ENCODE results near the gene KAZN. TPM values are rescaled to one million over a fixed set of nuclear protein-coding genes. Genes with fewer than 3 reads are reported as not detected.

The KAZN gene
- total and polyA plus RNA-seq, 2 of the 8 experiments (the other 6 are each of a cell fraction or from before 2014, with no cell fraction given), result 3.7 to 11.8 TPM

- POLR2A ChIA-PET (ENCODE audit: partially characterized antibody), result interaction anchor here (0.7 to 1.1 kb wide), 2 partner anchors 10 to 12 kb away, joined by 3 to 4 read pairs; no protein-coding TSS in a partner anchor
- no peak overlapping the region for H3K56ac ChIP-seq (replicated peaks; ENCODE audit: insufficient read length, low read depth, low read length)
- 73% methylated on average over 8 of the region's 8 CpGs; no CpG with 5 or more reads in 1 of the 2 experiments for WGBS, 2 experiments (ENCODE audit: extremely low coverage in 1 of 2, insufficient coverage in 1 of 2, insufficient read length in 1 of 2, insufficient replicate concordance in 2 of 2, low coverage in 1 of 2, low lambda C conversion rate in 2 of 2, missing lambda C conversion rate in 1 of 2)
- H3K36me3 ChIP-seq (ENCODE audit: control insufficient read depth in 2 of 4, insufficient read depth in 4 of 4, low read length in 3 of 4), result no peaks in the 10 kb centered on the region
- no peak overlapping the region for H2BK120ac ChIP-seq (replicated peaks; ENCODE audit: low read depth, low read length)
- no peaks in the 10 kb centered on the region; a peak in 1 of 4 replicates for H3K79me2 ChIP-seq (ENCODE audit: control insufficient read depth in 1 of 2, insufficient read depth in 2 of 2, low read length in 2 of 2)
- no peak overlapping the region for H3K4me3 ChIP-seq (ENCODE audit: extremely low read depth in 1 of 4, insufficient read depth in 2 of 4, low read depth in 3 of 4, low read length in 4 of 4)
- no peaks in the 10 kb centered on the region for H3K9me3 ChIP-seq (ENCODE audit: insufficient read depth in 2 of 2, low read depth in 1 of 2, low read length in 1 of 2)
- H3K4ac ChIP-seq (replicated peaks; ENCODE audit: insufficient read length, low read depth, low read length), result no peak overlapping the region
- no peaks in the 10 kb centered on the region for H4K20me1 ChIP-seq (replicated peaks in 1 of 2; ENCODE audit: control insufficient read depth in 1 of 2, insufficient read depth in 2 of 2, low read length in 2 of 2)
- H3K4me1 ChIP-seq (replicated peaks in 1 of 4; ENCODE audit: control insufficient read depth in 3 of 4, insufficient read depth in 4 of 4, low read length in 3 of 4), result peaks cover 0 to 4% (median 0%) of the 10 kb centered on the region in 4 experiments; a peak in 2 of 7 replicates
- H3K79me1 ChIP-seq (ENCODE audit: low read depth, low read length), result no peaks in the 10 kb centered on the region
- no peak for DNase-seq (ENCODE audit: low read depth in 1 of 2, low spot score in 2 of 2)
- no peak overlapping the region for H2BK15ac ChIP-seq (ENCODE audit: low read length)
- H2BK12ac ChIP-seq (ENCODE audit: low read depth, low read length), result no peak overlapping the region
- no peaks in the 10 kb centered on the region for H3K27me3 ChIP-seq (replicated peaks in 1 of 4; ENCODE audit: control insufficient read depth in 3 of 4, extremely low read depth in 1 of 4, insufficient read depth in 3 of 4, low read length in 3 of 4)
- H3K18ac ChIP-seq (ENCODE audit: extremely low read depth, low read length), result no peak overlapping the region
- H2AK5ac ChIP-seq (ENCODE audit: low read depth, low read length), result peak overlapping the region; percentile 29; the same call in 1 of the 2 replicates
- no peak overlapping the region for H3K4me2 ChIP-seq (ENCODE audit: insufficient read depth in 1 of 2, low read depth in 2 of 2, low read length in 2 of 2)
- CTCF ChIA-PET (ENCODE audit: partially characterized antibody), result interaction anchor here (1.0 to 1.7 kb wide), 2 partner anchors 31 to 378 kb away, joined by 3 read pairs; no protein-coding TSS in a partner anchor
- no peak overlapping the region for H4K91ac ChIP-seq (replicated peaks; ENCODE audit: insufficient read length, low read length)
- no peak overlapping the region for H2BK5ac ChIP-seq (ENCODE audit: low read depth, low read length)
- H3K9ac ChIP-seq (replicated peaks in 1 of 4; ENCODE audit: extremely low read depth in 1 of 4, low read depth in 3 of 4, low read length in 3 of 4), result no peak overlapping the region
- no peak overlapping the region for H2AFZ ChIP-seq (ENCODE audit: low read length)
- H4K5ac ChIP-seq (ENCODE audit: insufficient read length, low read depth, low read length), result no peak overlapping the region
- no peak overlapping the region for H3K27ac ChIP-seq (ENCODE audit: low read depth, low read length)
- H3K14ac ChIP-seq (ENCODE audit: insufficient read length), result no peak overlapping the region
- no peak for FAIRE-seq
- H4K8ac ChIP-seq (ENCODE audit: extremely low read depth, insufficient read depth, low read length), result no peak overlapping the region
- H3K23ac ChIP-seq (ENCODE audit: insufficient read length), result no peak overlapping the region
- no peak overlapping the region for H2BK20ac ChIP-seq (ENCODE audit: low read length)
- no peaks in the 10 kb centered on the region for H3K23me2 ChIP-seq (ENCODE audit: low read depth, low read length)
- TF ChIP-seq SUZ12 (IDR thresholded peaks at IDR 0.05; ENCODE audit: low read length) (no peak), SP2 (IDR thresholded peaks at IDR 0.05; ENCODE audit: low read length) (no peak), USF2 (IDR thresholded peaks at IDR 0.05; ENCODE audit: low read length) (no peak), ZNF274 (IDR thresholded peaks at IDR 0.05; ENCODE audit: borderline replicate concordance, extremely low read depth, low read length) (no peak), TBP (IDR thresholded peaks at IDR 0.05; ENCODE audit: low read depth, low read length) (no peak), TAF7 (optimal IDR thresholded peaks at IDR 0.05; ENCODE audit: borderline replicate concordance, low read depth, low read length) (no peak), CHD2 (IDR thresholded peaks at IDR 0.05; ENCODE audit: low read length) (no peak), RFX5 (IDR thresholded peaks at IDR 0.05; ENCODE audit: borderline replicate concordance, low read depth, low read length) (no peak), GTF2F1 (IDR thresholded peaks at IDR 0.05; ENCODE audit: borderline replicate concordance, low read depth, low read length) (no peak), JUN (IDR thresholded peaks at IDR 0.05; ENCODE audit: low read depth, low read length) (no peak)
- TF ChIP-seq, protein P1, sequence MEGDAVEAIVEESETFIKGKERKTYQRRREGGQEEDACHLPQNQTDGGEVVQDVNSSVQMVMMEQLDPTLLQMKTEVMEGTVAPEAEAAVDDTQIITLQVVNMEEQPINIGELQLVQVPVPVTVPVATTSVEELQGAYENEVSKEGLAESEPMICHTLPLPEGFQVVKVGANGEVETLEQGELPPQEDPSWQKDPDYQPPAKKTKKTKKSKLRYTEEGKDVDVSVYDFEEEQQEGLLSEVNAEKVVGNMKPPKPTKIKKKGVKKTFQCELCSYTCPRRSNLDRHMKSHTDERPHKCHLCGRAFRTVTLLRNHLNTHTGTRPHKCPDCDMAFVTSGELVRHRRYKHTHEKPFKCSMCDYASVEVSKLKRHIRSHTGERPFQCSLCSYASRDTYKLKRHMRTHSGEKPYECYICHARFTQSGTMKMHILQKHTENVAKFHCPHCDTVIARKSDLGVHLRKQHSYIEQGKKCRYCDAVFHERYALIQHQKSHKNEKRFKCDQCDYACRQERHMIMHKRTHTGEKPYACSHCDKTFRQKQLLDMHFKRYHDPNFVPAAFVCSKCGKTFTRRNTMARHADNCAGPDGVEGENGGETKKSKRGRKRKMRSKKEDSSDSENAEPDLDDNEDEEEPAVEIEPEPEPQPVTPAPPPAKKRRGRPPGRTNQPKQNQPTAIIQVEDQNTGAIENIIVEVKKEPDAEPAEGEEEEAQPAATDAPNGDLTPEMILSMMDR (IDR thresholded peaks at IDR 0.05; ENCODE audit: control extremely low read depth in 1 of 3, insufficient read depth in 1 of 3, low read depth in 1 of 3, low read length in 3 of 3), result no peak
Measured at GRCh38 chr1:14668538-14668937, 70.1 kb downstream of the KAZN start.
